ENCODE data around the gene MACC1. TPM values are rescaled to one million over a fixed set of nuclear protein-coding genes. Genes with fewer than 3 reads are reported as not detected.

Gene MACC1
- total and polyA plus RNA-seq, 2 experiments from 2014 or later = 3.4 to 13.4 TPM

DNA sequence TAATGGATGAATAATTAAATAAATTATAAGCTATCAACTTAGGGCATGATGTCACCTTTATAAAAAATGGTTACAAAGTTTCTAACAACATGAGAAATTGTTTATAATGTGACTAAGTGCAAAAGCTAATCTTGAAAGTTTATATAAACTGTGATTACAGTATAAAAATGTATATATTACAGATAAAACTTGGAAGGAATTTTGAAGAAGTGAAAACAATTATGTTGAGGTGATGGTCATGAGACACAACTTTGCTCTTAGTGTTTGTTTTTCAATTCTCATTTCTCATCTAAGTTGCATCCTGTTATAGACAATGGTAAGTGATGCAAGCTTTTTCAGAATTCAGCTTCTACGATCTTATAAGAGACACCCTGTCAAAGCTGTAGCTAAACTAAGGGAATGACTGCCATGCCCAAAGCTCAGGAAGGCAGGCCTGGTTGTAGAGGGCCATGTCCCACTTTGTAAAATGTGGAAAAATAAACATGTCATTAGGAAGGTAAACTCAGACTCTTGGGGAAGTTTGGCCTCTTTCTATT lies 23.9 kb downstream of the MACC1 start:
- peaks cover 11% of the 10 kb centered on the region; the same call in 2 of the 3 replicates for H3K36me3 Mint-ChIP-seq (ENCODE audit: low read depth)
- no peak overlapping the region for H3K27ac Mint-ChIP-seq
- Histone ChIP-seq H3K27ac (ENCODE audit: low read depth) (no peak overlapping the region), H3K4me3 (no peak overlapping the region), H3F3A (replicated peaks; ENCODE audit: low read depth) (no peaks in the 10 kb centered on the region), H4K20me1 (replicated peaks; ENCODE audit: insufficient read depth) (no peaks in the 10 kb centered on the region), H3K36me3 (ENCODE audit: insufficient read depth) (0 out of 2 replicates have a peak, but pooled peaks cover 5% of the 10 kb centered on the region), H3K9me2 (ENCODE audit: insufficient read depth) (no peaks in the 10 kb centered on the region; the same call in 1 of the 2 replicates), H3K79me2 (replicated peaks; ENCODE audit: insufficient read depth) (no peaks in the 10 kb centered on the region), H3K4me2 (no peak overlapping the region), H3K27me3 (ENCODE audit: insufficient read depth) (no peaks in the 10 kb centered on the region), H2AFZ (no peak overlapping the region), H3K4me1 (ENCODE audit: insufficient read depth) (peaks cover 9% of the 10 kb centered on the region)
- H3K9me3 Mint-ChIP-seq = peaks cover 4% of the 10 kb centered on the region; the same call in 2 of the 3 replicates
- peaks cover 2% of the 10 kb centered on the region for H3K27me3 Mint-ChIP-seq (ENCODE audit: insufficient read depth, low read depth, poor library complexity)
- H3K4me3 Mint-ChIP-seq = no peak overlapping the region
- ATAC-seq (no peak), DNase-seq (ENCODE audit: low spot score) (no peak)
- TF ChIP-seq, protein P1, sequence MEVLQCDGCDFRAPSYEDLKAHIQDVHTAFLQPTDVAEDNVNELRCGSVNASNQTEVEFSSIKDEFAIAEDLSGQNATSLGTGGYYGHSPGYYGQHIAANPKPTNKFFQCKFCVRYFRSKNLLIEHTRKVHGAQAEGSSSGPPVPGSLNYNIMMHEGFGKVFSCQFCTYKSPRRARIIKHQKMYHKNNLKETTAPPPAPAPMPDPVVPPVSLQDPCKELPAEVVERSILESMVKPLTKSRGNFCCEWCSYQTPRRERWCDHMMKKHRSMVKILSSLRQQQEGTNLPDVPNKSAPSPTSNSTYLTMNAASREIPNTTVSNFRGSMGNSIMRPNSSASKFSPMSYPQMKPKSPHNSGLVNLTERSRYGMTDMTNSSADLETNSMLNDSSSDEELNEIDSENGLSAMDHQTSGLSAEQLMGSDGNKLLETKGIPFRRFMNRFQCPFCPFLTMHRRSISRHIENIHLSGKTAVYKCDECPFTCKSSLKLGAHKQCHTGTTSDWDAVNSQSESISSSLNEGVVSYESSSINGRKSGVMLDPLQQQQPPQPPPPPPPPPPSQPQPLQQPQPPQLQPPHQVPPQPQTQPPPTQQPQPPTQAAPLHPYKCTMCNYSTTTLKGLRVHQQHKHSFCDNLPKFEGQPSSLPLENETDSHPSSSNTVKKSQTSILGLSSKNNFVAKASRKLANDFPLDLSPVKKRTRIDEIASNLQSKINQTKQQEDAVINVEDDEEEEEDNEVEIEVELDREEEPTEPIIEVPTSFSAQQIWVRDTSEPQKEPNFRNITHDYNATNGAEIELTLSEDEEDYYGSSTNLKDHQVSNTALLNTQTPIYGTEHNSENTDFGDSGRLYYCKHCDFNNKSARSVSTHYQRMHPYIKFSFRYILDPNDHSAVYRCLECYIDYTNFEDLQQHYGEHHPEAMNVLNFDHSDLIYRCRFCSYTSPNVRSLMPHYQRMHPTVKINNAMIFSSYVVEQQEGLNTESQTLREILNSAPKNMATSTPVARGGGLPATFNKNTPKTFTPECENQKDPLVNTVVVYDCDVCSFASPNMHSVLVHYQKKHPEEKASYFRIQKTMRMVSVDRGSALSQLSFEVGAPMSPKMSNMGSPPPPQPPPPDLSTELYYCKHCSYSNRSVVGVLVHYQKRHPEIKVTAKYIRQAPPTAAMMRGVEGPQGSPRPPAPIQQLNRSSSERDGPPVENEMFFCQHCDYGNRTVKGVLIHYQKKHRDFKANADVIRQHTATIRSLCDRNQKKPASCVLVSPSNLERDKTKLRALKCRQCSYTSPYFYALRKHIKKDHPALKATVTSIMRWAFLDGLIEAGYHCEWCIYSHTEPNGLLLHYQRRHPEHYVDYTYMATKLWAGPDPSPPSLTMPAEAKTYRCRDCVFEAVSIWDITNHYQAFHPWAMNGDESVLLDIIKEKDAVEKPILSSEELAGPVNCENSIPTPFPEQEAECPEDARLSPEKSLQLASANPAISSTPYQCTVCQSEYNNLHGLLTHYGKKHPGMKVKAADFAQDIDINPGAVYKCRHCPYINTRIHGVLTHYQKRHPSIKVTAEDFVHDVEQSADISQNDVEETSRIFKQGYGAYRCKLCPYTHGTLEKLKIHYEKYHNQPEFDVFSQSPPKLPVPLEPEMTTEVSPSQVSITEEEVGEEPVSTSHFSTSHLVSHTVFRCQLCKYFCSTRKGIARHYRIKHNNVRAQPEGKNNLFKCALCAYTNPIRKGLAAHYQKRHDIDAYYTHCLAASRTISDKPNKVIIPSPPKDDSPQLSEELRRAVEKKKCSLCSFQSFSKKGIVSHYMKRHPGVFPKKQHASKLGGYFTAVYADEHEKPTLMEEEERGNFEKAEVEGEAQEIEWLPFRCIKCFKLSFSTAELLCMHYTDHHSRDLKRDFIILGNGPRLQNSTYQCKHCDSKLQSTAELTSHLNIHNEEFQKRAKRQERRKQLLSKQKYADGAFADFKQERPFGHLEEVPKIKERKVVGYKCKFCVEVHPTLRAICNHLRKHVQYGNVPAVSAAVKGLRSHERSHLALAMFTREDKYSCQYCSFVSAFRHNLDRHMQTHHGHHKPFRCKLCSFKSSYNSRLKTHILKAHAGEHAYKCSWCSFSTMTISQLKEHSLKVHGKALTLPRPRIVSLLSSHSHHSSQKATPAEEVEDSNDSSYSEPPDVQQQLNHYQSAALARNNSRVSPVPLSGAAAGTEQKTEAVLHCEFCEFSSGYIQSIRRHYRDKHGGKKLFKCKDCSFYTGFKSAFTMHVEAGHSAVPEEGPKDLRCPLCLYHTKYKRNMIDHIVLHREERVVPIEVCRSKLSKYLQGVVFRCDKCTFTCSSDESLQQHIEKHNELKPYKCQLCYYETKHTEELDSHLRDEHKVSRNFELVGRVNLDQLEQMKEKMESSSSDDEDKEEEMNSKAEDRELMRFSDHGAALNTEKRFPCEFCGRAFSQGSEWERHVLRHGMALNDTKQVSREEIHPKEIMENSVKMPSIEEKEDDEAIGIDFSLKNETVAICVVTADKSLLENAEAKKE (CRISPR knock-in tag; IDR thresholded peaks at IDR 0.05) = no peak
- TF ChIP-seq, protein P2, sequence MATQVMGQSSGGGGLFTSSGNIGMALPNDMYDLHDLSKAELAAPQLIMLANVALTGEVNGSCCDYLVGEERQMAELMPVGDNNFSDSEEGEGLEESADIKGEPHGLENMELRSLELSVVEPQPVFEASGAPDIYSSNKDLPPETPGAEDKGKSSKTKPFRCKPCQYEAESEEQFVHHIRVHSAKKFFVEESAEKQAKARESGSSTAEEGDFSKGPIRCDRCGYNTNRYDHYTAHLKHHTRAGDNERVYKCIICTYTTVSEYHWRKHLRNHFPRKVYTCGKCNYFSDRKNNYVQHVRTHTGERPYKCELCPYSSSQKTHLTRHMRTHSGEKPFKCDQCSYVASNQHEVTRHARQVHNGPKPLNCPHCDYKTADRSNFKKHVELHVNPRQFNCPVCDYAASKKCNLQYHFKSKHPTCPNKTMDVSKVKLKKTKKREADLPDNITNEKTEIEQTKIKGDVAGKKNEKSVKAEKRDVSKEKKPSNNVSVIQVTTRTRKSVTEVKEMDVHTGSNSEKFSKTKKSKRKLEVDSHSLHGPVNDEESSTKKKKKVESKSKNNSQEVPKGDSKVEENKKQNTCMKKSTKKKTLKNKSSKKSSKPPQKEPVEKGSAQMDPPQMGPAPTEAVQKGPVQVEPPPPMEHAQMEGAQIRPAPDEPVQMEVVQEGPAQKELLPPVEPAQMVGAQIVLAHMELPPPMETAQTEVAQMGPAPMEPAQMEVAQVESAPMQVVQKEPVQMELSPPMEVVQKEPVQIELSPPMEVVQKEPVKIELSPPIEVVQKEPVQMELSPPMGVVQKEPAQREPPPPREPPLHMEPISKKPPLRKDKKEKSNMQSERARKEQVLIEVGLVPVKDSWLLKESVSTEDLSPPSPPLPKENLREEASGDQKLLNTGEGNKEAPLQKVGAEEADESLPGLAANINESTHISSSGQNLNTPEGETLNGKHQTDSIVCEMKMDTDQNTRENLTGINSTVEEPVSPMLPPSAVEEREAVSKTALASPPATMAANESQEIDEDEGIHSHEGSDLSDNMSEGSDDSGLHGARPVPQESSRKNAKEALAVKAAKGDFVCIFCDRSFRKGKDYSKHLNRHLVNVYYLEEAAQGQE (IDR thresholded peaks at IDR 0.05; ENCODE audit: unreplicated experiment) = no peak
- TF ChIP-seq NANOG (IDR thresholded peaks at IDR 0.05; ENCODE audit: borderline replicate concordance) = no peak
- TF ChIP-seq ZNF114 (CRISPR knock-in tag; IDR thresholded peaks at IDR 0.05) = no peak
- TF ChIP-seq JUNB (IDR thresholded peaks at IDR 0.05; ENCODE audit: unreplicated experiment) = no peak
- H3K4me1 Mint-ChIP-seq = peaks cover 17% of the 10 kb centered on the region; the same call in 2 of the 3 replicates

Data from GM23338 (cell line).